Suprapubic skin (tissue), 4 donors: ENCODE data around the gene SETD5. TPM values are rescaled to one million over a fixed set of nuclear protein-coding genes. Genes with fewer than 3 reads are reported as not detected.

Source experiments
- DNase-seq, 2 donors: peaks; one replicate each; pipeline ENCODE4 v3.0.0-alpha.2; 2019; ENCODE audit warnings: low spot score in 2 of 2
- H3K27ac ChIP-seq: fragments of 200-600 bp; sonication (generic); one replicate; pipeline ENCODE4 v1.5.1; 2019
- H3K27me3 ChIP-seq: fragments of 200-600 bp; sonication (generic); one replicate; pipeline ENCODE4 v1.5.1; 2019
- H3K36me3 ChIP-seq: fragments of 200-600 bp; sonication (generic); one replicate; pipeline ENCODE4 v1.5.1; 2019
- H3K4me1 ChIP-seq: fragments of 200-600 bp; sonication (generic); one replicate; pipeline ENCODE4 v1.5.1; 2019
- H3K4me3 ChIP-seq: fragments of 200-600 bp; sonication (generic); one replicate; pipeline ENCODE4 v1.5.1; 2019; ENCODE audit warnings: mild to moderate bottlenecking
- H3K9me3 ChIP-seq: fragments of 200-600 bp; sonication (generic); one replicate; pipeline ENCODE4 v1.5.1; 2019
- CTCF ChIP-seq, 2 donors: fragments of 200-600 bp in 1 of 2; fragments of 450-650 bp in 1 of 2; sonication (generic) in 1 of 2; IDR thresholded peaks; one replicate each; pipeline ENCODE4 v1.5.1; 2016 to 2019; ENCODE audit warnings: antibody characterized with exemption in 2 of 2, mild to moderate bottlenecking in 1 of 2, moderate library complexity in 1 of 2
- EP300 ChIP-seq: sonication (generic); formaldehyde crosslinking; IDR thresholded peaks from one replicate; pipeline ENCODE4 v1.6.1; 2017; ENCODE audit warnings: antibody characterized with exemption
- POLR2A ChIP-seq, 2 donors: fragments of 450-650 bp; IDR thresholded peaks; one replicate each; pipeline ENCODE4 v1.6.1; 2017; ENCODE audit warnings: antibody characterized with exemption in 2 of 2, mild to moderate bottlenecking in 2 of 2, moderate library complexity in 2 of 2
- POLR2AphosphoS5 ChIP-seq, 3 donors: sonication (generic); formaldehyde crosslinking; IDR thresholded peaks; one replicate each; pipeline ENCODE4 v1.6.1; 2017; ENCODE audit warnings: antibody characterized with exemption in 3 of 3
- WGBS: methylation state at CpG from one replicate; pipeline ENCODE4 v1.1.5; 2018; 5-methylcytosine and 5-hydroxymethylcytosine counted together
- total RNA-seq, 4 donors: library from RNA; depleted of rRNA; stranded (reverse); fragments of >200 nt; gene quantifications; one replicate each; pipeline ENCODE4 v1.1.0, GENCODE V29; 2016

The SETD5 gene
- total RNA-seq, 4 donors from 2014 or later: 72.5 to 272 (median 108) TPM

- H3K9me3 ChIP-seq: no peaks in the 10 kb centered on the region
- no peak overlapping the region for H3K4me3 ChIP-seq
- H3K27ac ChIP-seq: no peak overlapping the region
- no peaks in the 10 kb centered on the region for H3K4me1 ChIP-seq
- peaks cover 90% of the 10 kb centered on the region for H3K36me3 ChIP-seq
- TF ChIP-seq EP300 (no peak), CTCF (IDR thresholded peaks at IDR 0.05) (no peak), POLR2AphosphoS5 (IDR thresholded peaks at IDR 0.05) (no peak), POLR2A (IDR thresholded peaks at IDR 0.05) (no peak)
- WGBS: 85% methylated on average over 2 of the region's 2 CpGs
- no peak for DNase-seq
- H3K27me3 ChIP-seq: no peaks in the 10 kb centered on the region
These were observed 53.6 kb downstream of the SETD5 start for GRCh38 chr3:9450991-9451390.

- no peak overlapping the region for H3K27ac ChIP-seq
- no peak overlapping the region for H3K4me3 ChIP-seq
- no peaks in the 10 kb centered on the region for H3K4me1 ChIP-seq
- no peaks in the 10 kb centered on the region for H3K27me3 ChIP-seq
- TF ChIP-seq CTCF (IDR thresholded peaks at IDR 0.05) (no peak), POLR2AphosphoS5 (IDR thresholded peaks at IDR 0.05) (no peak)
- peaks cover 89% of the 10 kb centered on the region for H3K36me3 ChIP-seq
- no peak for DNase-seq
- no peaks in the 10 kb centered on the region for H3K9me3 ChIP-seq
- 86% methylated on average over 2 of the region's 2 CpGs for WGBS
These were observed 55.0 kb downstream of the SETD5 start for GRCh38 chr3:9452417-9452816.

GRCh38 chr3:9455596-9456131 is 58.2 kb downstream of the SETD5 start:
- Histone ChIP-seq H3K4me3 (no peak overlapping the region), H3K27me3 (no peaks in the 10 kb centered on the region), H3K36me3 (peaks cover 76% of the 10 kb centered on the region), H3K4me1 (no peaks in the 10 kb centered on the region), H3K9me3 (no peaks in the 10 kb centered on the region), H3K27ac (no peak overlapping the region)
- WGBS: 95% methylated on average over 1 of the region's 1 CpG
- TF ChIP-seq EP300: no peak
- no peak for TF ChIP-seq CTCF (IDR thresholded peaks at IDR 0.05)
- no peak for TF ChIP-seq POLR2A (IDR thresholded peaks at IDR 0.05)
- no peak for TF ChIP-seq POLR2AphosphoS5 (IDR thresholded peaks at IDR 0.05)
- DNase-seq: no peak

GRCh38 chr3:9467451-9467850 is 70.0 kb downstream of the SETD5 start:
- TF ChIP-seq CTCF (IDR thresholded peaks at IDR 0.05) (no peak), EP300 (no peak), POLR2A (IDR thresholded peaks at IDR 0.05) (no peak), POLR2AphosphoS5 (IDR thresholded peaks at IDR 0.05) (no peak)
- DNase-seq: no peak
- H3K27ac ChIP-seq: no peak overlapping the region
- no peak overlapping the region for H3K4me3 ChIP-seq
- H3K36me3 ChIP-seq: peaks cover 98% of the 10 kb centered on the region
- no peaks in the 10 kb centered on the region for H3K9me3 ChIP-seq
- H3K27me3 ChIP-seq: no peaks in the 10 kb centered on the region
- WGBS: 91% methylated on average over 3 of the region's 3 CpGs
- H3K4me1 ChIP-seq: no peaks in the 10 kb centered on the region

GRCh38 chr3:9468460-9468859 is 71.0 kb downstream of the SETD5 start:
- Histone ChIP-seq H3K36me3 (peaks cover 99% of the 10 kb centered on the region), H3K4me3 (no peak overlapping the region), H3K4me1 (no peaks in the 10 kb centered on the region), H3K9me3 (no peaks in the 10 kb centered on the region), H3K27me3 (no peaks in the 10 kb centered on the region), H3K27ac (no peak overlapping the region)
- no peak for TF ChIP-seq POLR2A (IDR thresholded peaks at IDR 0.05)
- TF ChIP-seq CTCF (IDR thresholded peaks at IDR 0.05): no peak
- TF ChIP-seq POLR2AphosphoS5 (IDR thresholded peaks at IDR 0.05): no peak
- TF ChIP-seq EP300: no peak
- 87% methylated on average over 7 of the region's 7 CpGs for WGBS
- no peak for DNase-seq
